ENCODE results near the gene UBXN2A.

UBXN2A gene

GRCh38 chr2:23939987-23940717 lies at the start of gene UBXN2A:
UBXN2A (plus strand) TSS chr2:23940463; CDS start chr2:23958315, 17,852 bp downstream.
- peak; percentile 67 to 90 for DNase-seq

GRCh38 chr2:23900133-23900532 lies 40.1 kb upstream of the UBXN2A start:
- DNase-seq = no peak

GRCh38 chr2:23900541-23901322 lies 39.5 kb upstream of the UBXN2A start:
- DNase-seq = no peak

- no peak for DNase-seq
Measured at GRCh38 chr2:23901966-23902846, 38.1 kb upstream of the UBXN2A start.

- DNase-seq = no peak
Measured at GRCh38 chr2:23903034-23903433, 37.2 kb upstream of the UBXN2A start.

GRCh38 chr2:23904215-23904614 lies 36.0 kb upstream of the UBXN2A start:
- DNase-seq = no peak

- no peak for DNase-seq
Measured at GRCh38 chr2:23904692-23905091, 35.6 kb upstream of the UBXN2A start.

- DNase-seq = no peak
Measured at GRCh38 chr2:23905155-23905554, 35.1 kb upstream of the UBXN2A start.

GRCh38 chr2:23912054-23912453 lies 28.2 kb upstream of the UBXN2A start:
- DNase-seq = no peak

GRCh38 chr2:23915327-23915726 lies 24.9 kb upstream of the UBXN2A start:
- no peak for DNase-seq

GRCh38 chr2:23916727-23917405 lies 23.4 kb upstream of the UBXN2A start:
- no peak for DNase-seq

GRCh38 chr2:23918837-23919489 lies 21.3 kb upstream of the UBXN2A start:
- DNase-seq = no peak

- DNase-seq = no peak
Measured at GRCh38 chr2:23924589-23925359, 15.5 kb upstream of the UBXN2A start.

- DNase-seq = peak; percentile 26 to 62
Measured at GRCh38 chr2:23925702-23926289, 14.5 kb upstream of the UBXN2A start.

GRCh38 chr2:23926290-23926749 lies 13.9 kb upstream of the UBXN2A start:
- DNase-seq = peak in 1 of 2 experiments; percentile 47

- peak; percentile 93 to 96 for DNase-seq
Measured at GRCh38 chr2:23926750-23927571, 13.3 kb upstream of the UBXN2A start, which contains the start of gene ATAD2B. ATAD2B (minus strand) TSS chr2:23927123; CDS start chr2:23926770, 353 bp downstream.

GRCh38 chr2:23934259-23934658 lies 6.0 kb upstream of the UBXN2A start:
- DNase-seq = no peak

- peak; percentile 22 to 59 for DNase-seq
Measured at GRCh38 chr2:23940718-23941620, 706 bp downstream of the UBXN2A start.

All from NCI-H524 (cell line).